Adipose tissue (tissue), 3 donors: ENCODE measurements around the gene CPA4. TPM values are rescaled to one million over a fixed set of nuclear protein-coding genes. Genes with fewer than 3 reads are reported as not detected.

Experiments
- H3K27ac ChIP-seq: one replicate; pipeline ENCODE4 v1.5.1; 2013; ENCODE audit warnings: low read depth, low read length
- WGBS, 3 donors: extraction: QIAGEN DNeasy Blood & Tissue Kit; methylation state at CpG; one replicate each; pipeline ENCODE4 v1.1.7; 2013; 5-methylcytosine and 5-hydroxymethylcytosine counted together
- polyA plus RNA-seq, 3 donors: library from polyadenylated mRNA; stranded (reverse); fragments of 200-250 nt; gene quantifications; one replicate each; pipeline ENCODE4 v1.2.3, GENCODE V29; 2013
- donor health status: healthy with polysubstance abuse.
- donor health status: Bipolar disorder and iron deficiency.
- donor health status: healthy.

CPA4 gene
- polyA plus RNA-seq, 3 donors, result 0.67 to 5.9 (median 0.98) TPM

DNA sequence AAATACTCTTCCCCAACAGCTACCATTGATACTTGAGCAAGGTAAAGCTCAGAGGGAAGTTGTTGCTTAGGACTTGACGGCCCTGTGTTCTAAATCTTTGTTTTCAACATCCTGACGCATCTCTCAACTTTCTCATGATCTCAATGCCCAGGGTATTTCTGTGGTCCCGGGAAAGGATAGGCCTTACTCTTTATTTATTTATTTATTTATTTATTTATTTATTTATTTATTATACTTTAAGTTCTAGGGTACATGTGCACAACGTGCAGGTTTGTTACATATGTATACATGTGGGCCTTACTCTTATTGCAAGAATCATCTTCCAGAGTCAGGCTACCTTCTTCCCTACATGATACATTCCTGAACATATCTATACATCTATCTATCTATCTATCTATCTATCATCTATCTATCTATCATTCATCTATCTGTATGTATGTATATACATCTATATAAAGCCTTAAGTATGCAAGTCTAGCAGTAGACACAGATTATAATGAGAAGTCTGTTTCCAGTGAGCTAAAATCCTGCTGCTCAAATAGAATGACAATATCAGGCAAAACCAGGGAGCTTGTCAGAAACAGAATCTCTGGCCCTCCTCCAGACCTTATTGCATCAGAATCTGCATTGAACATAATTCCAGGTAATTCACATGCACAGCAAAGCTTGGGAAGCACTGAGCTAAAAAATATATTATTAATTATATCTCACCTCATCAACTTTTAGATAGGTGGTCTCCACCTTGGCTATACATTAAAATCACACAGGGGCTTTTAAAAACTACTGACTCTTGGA is 39.5 kb downstream of the CPA4 start:
- 92 to 96% (median 94%) methylated on average over 4 of the region's 4 CpGs for WGBS, 3 donors
- no peak overlapping the region for H3K27ac ChIP-seq

DNA sequence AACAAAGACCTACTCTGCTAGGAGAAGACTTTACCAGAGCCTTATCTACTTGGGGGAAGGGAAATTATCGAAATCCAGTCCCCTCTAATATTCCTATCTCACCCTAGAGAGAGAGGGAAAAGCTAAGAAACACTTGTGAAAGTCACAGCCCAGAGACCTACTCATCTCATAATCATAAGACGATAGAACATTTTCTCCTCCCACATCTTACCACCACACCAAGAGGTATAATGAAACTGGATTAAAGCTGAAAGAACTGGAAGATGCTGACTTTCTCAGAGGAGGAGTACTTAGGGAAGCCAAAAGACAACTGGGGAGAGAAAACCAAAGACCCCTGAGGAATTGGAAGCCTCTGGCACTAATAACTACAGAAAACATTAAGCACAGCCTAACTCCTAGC is 40.9 kb downstream of the CPA4 start:
- 76 to 86% (median 79%) methylated on average over 2 of the region's 2 CpGs for whole genome bisulfite sequencing, 3 donors
- no peak overlapping the region for H3K27ac ChIP-seq

DNA sequence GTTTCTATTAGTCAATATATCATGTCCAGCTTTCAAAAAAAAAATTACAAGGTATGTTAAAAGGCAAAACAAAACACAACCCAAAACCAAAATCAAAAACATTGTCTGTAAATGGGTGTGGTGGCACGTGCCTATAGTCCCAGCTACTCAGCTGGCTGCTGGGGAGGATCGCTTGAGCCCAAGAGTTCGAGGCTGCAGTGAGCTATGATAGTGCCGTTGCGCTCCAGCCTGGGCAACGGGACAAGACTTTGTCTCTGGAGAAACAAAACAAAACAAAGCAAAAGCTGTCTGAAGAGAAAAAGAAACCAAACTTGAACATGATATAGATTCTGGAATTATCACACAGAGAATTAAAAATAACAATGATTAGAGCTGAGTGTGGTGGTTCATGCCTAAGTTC is 41.3 kb downstream of the CPA4 start:
- no peak overlapping the region for H3K27ac ChIP-seq
- WGBS, 3 donors, result 53 to 69% (median 63%) methylated on average over 6 of the region's 6 CpGs

DNA sequence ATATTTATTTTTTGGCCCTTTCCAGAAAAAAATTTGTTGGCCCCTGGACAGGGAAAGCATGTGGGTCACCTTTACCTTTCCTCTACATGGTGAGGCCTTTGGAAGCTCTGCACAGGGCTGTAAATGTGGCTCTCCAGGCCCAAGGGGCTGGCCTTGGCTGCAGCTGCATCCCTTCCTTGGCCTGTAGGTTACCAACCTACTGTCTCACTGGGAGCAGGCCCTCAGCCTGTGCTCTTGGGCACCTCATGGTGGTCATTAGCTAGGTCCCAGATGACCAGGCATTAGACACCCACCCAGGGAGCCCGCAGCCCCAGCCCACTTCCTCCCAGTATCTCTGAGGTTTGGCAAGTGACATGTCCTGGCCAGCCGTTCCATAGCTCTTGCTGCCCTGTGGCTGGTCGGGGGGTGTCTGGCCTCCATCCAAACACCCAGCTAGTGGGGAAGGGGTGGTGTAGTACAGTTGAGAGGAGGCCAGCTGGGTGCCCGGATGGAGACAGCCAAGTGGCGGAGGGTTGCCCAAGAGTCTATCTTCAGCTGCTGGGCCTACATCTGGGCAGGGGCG is 44.5 kb downstream of the CPA4 start:
- 70 to 87% (median 73%) methylated on average over 6 of the region's 6 CpGs for WGBS, 3 donors
- H3K27ac ChIP-seq, result no peak overlapping the region

DNA sequence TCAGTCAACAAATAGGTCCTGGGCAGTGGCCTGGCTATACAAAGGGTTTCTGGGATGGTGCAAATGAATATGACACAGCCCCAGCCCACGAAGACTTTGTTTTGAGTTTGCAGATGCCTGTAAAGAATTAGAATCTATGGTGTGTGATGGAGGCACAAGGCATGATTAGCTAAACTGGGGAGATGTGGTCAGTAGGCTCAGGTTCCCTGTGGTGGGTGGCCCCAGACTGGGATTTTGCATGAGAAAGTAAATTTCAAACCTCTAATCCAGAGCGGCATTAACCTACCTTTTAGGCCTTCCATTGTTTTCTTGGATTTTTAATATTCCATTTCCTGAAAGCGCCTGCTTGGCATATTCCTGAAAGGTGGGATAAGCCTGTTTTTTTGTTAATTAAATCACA is 45.3 kb downstream of the CPA4 start:
- H3K27ac ChIP-seq, result no peak overlapping the region
- WGBS, 3 donors, result 90 to 96% (median 94%) methylated on average over 3 of the region's 3 CpGs

DNA sequence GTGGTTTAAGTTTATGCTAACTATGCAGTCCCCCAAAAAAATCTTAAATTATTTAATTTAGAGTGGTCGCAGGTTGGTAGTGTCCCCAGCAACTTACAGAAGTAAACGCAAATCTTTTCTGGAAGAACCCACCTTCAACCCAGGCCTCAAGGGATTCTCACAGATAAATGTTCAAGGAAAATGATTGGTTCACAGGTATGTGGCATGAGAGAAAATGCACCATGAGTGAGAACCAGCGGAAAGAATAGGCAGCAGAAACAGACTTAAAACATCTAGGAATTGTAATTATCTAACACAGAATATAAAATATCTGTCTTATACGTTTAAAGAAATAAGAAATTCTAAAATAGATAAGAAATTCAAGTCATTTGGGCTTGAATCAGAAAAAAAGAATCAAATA is 48.9 kb downstream of the CPA4 start:
- WGBS, 3 donors, result 94 to 95% (median 95%) methylated on average over 4 of the region's 4 CpGs
- no peak overlapping the region for H3K27ac ChIP-seq

DNA sequence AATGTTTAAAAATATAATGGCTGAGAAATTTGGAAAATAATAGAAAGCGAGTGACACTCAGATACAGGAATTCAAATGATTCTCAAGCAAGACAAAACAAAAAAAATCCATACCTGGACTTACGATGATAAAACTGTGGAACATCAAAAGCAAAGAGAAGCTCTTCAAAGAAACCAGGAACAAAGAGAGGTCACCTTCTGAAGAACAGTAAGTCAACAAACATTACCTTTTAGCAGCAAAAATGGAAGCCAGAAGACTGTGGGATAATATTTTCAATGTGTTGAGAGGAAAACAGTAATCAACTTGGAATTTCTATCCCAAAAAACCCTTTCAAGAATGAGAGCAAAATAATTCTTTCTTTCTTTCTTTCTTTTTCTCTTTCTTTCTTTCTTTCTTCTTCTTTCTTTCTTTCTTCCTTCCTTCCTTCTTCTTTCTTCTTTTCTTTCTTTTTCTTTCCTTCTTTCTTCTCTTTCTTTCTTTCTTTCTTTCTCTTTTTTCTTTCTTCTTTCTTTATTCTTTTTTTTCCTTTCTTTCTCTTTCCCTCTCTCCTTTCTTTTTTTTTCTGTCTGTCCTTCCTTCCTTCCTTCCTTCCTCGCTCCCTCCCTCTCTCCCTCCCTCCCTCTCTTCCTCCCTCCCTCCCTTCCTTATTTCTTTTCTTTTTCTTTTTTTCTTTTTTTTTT is 49.9 kb downstream of the CPA4 start:
- no peak overlapping the region for H3K27ac ChIP-seq
- whole genome bisulfite sequencing, 3 donors, result 93 to 98% (median 93%) methylated on average over 3 of the region's 3 CpGs

DNA sequence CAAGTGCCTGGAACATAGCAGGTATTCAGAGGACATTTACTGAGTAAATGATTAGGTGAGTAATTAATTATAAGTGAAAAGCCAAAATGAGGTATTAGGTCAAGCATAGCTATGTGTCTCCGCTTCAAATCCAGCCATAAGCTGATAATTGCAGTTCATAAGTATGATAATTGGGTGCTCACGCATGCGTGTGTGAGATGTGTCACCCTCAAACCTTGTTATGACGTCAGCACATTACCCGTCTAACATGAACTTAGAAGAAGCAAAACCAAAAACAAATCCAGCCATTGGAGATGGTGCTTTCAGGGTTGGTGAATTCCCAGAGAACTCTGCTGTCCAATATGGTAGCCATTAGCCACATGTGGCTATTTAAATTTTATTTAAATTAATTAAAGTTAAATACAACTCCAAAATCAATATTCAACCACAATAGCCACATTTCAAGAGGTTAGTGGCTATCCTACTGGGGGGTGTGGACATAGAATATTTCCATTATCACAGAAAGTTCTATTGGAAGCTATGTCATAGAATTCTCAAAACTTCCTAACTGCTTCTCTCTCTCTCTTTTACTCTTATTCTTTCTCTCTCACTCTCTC is 51.4 kb downstream of the CPA4 start, which contains the start of gene CPA5:
TSS of gene CPA5 (plus strand) at position 546 of the 596 bp plus-strand sequence. CDS start 1,670 bp downstream, outside the sequence.
- WGBS, 3 donors, result 93 to 94% (median 94%) methylated on average over 5 of the region's 5 CpGs
- H3K27ac ChIP-seq, result no peak within 1 kb of the TSS

DNA sequence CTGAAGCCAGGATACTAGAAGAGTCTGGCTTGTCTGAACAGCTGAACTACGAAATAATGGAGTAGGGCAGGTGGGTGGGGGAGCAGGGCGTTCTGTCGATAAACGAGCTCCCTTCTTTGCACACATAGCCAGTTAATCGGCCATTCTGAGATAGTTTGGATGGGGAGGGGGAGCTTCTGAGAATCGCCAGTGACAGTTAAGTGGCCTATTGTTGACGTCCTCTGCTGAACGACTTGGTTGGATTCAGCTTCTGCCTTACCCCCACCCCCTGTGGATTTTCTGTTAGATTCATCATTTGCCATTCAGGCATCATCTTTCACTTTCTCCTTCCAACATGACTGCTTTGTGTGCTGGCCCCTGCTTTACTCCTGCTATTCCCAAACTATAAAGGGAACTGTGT is 52.2 kb downstream of the CPA4 start:
- 66 to 72% (median 70%) methylated on average over 8 of the region's 8 CpGs for WGBS, 3 donors
- no peak overlapping the region for H3K27ac ChIP-seq

DNA sequence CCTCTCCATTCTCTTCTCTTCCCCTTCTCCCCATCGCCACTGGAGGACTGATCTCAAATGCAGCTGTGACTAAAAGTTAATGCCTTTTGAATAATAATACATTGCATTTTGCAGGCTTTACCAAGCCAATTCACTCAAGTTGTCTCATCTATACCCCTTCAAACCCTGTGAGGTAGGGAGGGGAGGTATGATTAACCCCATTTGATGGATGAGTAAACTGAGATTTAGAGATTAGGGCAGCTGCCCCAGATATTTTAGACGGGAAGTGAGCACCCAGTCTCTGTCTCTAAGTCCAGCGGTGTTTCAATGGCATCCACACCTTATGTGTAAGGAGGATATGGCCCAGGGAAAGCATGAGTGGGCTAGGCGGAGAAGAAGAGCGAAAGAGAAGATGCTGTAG is 52.8 kb downstream of the CPA4 start:
- H3K27ac ChIP-seq, result no peak overlapping the region
- 90 to 97% (median 96%) methylated on average over 5 of the region's 5 CpGs for whole genome bisulfite sequencing, 3 donors

DNA sequence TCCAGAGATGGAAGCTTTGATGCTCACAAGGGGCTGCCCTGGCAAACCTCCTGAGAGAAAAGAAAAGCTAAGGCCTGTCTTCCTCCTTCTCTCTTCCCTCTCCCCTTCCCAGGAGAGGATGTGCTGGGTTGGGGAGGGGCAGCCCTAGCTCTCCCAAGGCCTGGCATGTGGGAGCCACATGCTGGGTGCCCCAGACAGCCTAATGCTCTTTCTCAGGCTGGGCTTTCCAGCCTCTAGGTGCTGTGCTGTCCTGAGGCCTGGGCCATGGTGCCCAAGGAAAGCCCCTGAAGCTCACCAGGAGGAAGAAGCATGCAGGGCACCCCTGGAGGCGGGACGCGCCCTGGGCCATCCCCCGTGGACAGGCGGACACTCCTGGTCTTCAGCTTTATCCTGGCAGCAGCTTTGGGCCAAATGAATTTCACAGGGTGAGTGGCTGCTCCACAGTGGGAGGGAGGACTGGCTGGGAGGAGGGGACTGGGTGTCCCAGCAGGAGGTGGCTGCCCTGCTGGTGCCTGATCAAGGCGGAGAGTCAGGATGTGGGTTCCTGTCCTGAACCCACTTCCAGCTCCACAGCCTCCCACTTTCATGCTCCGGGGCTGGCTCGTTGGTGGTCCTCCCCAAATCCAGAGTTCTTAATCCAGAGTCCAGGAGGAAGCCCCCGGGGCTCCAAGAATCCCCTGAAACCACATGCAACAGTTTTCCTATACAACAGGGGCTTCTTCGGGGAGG is 53.4 kb downstream of the CPA4 start:
- H3K27ac ChIP-seq, result no peak overlapping the region
- WGBS, 3 donors, result 85 to 95% (median 92%) methylated on average over 10 of the region's 10 CpGs

DNA sequence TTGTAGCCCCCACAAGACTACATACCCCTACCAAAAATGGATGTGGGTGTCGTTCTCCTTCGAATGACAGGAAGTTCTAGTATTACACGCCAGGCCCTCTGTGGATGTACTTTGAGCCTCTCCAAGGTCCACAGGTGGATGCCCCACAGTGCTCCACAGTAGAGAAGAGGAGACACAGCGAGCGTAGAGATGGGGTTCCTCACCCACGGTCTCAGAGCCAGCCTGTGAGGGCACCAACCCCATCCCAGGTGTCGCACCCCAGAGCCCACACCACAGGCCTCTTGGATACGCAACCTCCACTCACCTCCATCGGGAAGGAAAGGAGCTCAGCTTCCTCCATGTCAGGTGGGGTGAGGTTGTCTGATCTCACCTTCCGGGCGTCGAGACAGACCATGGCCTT is 54.0 kb downstream of the CPA4 start:
- WGBS, 3 donors, result 87 to 93% (median 89%) methylated on average over 12 of the region's 12 CpGs
- H3K27ac ChIP-seq, result no peak overlapping the region

DNA sequence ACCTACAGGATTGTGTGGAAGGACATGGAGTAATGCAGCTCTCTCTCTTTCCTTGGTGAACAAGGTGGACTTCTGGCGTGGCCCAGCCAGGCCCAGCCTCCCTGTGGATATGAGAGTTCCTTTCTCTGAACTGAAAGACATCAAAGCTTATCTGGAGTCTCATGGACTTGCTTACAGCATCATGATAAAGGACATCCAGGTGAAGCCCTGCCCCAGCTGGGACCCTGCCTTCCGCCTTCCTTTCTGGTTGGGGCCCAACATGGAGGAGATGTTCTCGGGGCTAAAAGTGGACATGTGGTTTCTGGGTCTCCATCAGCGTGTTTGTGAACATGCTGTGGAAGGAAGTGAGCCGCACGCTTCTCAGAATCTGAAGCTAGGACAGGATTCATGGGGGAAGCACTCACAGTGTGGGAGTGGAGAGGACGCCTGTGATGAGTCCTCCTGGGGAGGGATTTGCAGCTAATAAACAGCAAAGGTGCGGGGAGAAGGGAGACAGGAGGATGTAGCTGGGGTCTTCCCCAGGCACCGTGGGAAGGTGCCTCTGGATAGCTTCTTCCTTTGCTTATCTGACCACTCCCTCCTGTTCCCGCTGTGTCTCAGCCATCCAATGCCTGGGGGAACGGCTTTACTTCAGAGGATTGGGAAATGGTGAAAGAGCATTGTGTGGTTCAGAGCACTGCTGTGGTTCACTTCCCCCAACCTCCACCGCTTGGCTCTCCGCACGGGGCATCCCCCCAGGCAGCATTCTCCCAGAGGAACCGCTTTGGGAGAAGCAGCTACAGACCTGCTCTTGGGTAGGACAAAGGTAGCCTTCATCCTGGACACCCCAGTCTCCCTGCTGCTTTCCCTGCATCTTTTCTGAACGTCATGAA is 57.2 kb downstream of the CPA4 start:
- H3K27ac ChIP-seq, result no peak overlapping the region
- WGBS, 3 donors, result 52 to 82% (median 60%) methylated on average over 16 of the region's 16 CpGs

DNA sequence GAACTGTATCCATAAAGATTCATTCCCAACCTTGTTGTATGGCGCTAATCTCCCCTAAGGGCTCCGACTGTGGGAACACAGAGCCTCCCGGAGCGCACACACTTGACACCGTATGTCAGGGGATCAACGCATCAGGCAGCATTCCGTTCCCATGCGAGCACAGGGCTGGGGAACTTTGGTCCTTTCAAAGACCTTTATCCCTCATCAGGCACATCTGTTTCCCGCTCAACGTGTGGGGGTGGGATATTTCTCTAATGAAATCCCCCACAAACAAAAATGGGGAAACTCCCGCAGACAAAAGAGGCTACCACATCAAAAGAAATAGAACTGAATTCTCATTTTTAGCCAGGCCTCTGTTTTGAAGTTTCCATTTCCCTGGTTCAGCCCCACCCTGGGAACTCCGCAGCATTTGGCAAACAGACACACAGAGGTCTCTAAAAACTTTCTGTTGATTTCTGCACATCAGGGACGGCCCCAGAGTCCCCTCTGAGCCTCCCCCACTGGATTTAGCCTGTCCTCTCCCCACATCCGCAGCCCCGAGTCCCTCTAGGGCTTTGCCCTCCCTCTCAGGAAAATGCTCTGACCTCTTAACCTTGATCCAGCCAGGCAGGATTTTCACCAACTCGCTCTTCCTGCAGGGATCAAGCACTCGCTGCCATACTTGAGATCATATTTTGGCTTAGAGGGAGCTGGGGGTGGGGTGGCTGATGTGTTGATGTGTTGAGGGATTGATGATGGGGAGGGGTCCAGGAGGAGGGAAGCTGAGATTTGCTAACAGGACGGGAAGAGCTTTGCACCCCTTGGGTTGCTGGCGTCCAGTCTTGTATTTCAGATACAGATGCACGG is 58.2 kb downstream of the CPA4 start:
- 43 to 77% (median 56%) methylated on average over 20 of the region's 20 CpGs for WGBS, 3 donors

DNA sequence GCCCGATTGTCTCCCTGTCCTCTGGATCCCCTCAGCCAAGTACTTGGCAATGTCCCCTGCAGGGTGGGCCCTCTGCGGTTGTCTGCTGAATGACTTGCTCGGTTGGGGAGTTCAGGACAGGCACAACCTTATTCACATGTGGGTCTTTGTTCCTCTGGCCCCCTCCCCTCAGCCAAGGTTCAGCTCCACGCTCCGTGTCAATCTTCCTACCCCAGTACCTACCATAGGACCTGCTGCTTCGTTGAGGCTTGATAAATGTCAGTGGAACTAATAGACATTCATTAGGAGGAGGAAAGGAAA is 58.8 kb downstream of the CPA4 start:
- H3K27ac ChIP-seq, result no peak overlapping the region
- 61 to 85% (median 68%) methylated on average over 6 of the region's 6 CpGs for WGBS, 3 donors

More for the DNA sequence above, 58.2 kb downstream of the CPA4 start:
- H3K27ac ChIP-seq, result no peak overlapping the region

DNA sequence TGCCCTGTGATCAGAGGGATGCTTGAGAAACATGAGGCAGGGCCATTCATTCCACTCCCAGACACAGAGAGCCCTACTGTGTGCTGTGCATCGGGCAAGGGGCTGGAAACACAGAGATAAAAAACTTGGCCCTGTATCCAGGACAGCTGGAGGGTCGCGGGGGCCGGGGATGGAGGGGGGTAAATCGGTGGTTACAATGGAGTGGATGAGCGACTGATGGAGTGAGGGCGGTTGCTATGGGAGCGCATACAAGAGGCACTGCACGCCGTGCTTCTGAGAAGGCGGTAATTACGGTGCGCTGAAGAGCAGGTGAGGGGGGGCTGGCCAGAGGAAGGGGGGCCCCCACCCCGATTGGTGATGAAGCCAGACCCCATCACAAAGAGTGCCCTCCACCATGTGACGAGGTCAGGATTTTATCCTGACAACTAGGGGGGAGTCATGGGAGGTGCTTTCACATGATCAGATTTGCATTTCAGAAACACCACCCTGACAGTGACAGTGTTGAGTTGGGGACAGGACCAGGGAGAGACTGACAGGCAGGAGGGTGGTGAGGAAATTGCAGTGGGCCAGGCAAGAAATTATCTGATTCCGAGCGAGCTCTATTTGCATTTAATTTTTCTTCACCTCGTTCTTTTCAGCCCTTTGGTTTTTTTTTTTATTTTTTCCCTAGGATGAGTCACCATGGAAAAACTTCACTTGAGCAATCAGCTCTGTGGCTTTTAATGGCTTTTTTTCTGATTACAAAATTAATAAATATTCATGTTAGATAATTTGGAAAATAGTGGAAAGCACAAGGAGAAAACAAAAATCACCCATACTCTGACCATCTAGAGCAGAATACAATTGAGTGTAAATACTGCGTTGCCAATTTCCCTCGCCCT is 59.5 kb downstream of the CPA4 start:
- H3K27ac ChIP-seq, result no peak overlapping the region
- 59 to 70% (median 66%) methylated on average over 20 of the region's 20 CpGs for WGBS, 3 donors
